RPMI8226 (cell line): ENCODE measurements around the gene CCDC85B.
"Not testable (repeated sequence)": the region's sequence is repeated elsewhere in the genome, so short reads cannot be mapped to it uniquely, and the experiment has no call there.

Source experiments
- DNase-seq: peaks from one replicate; pipeline ENCODE4 v3.0.0-alpha.2; 2015

The CCDC85B gene

GRCh38 chr11:65887723-65888162 lies 2.7 kb upstream of the CCDC85B start:
- peak; percentile 67 for DNase-seq

DNA sequence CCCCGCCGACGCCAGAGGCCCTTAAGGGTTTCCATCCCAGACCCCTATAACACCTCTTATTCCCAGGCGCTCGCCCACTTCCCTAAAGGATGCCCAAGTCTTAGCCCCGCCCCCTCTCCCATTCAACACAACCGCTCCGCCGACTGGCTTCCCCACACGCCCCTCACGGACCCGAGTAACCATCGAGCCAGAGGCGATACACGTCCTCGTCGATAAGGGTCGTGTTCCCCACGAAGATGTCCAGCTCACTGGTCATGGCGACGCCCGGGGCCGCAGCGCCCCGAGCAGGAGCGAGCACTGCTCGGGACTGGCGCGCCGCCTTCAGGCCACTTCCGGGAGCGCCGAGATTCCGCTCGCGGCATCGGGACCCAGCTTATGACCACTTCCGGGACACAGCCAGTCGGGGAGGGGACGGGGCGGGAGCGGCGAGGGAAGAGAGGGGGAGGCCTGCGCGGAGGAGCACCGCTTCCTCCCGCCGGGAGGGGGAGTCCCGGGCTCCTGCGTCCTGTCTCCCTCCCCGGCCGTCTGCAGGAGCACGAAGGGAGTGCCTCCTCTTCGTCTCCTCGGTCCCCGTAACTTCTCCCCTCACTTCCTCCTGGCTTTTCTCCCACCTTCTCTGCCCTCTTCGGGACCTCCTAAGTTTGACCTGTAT lies 2.2 kb upstream of the CCDC85B start, which contains the start of gene FIBP:
TSS of gene FIBP (minus strand) at position 309 of the 652 bp plus-strand sequence. CDS start at position 256, 53 bp downstream.
- DNase-seq = peak; percentile 100

- DNase-seq = peak; percentile 49
Observed at GRCh38 chr11:65891219-65892136, 1.0 kb downstream of the CCDC85B start.

GRCh38 chr11:65892137-65892540 lies 1.7 kb downstream of the CCDC85B start:
- DNase-seq = not testable (repeated sequence)

GRCh38 chr11:65892661-65893317 lies 2.3 kb downstream of the CCDC85B start:
- DNase-seq = no peak

- DNase-seq = no peak
Observed at GRCh38 chr11:65894034-65894591, 3.6 kb downstream of the CCDC85B start.

DNA sequence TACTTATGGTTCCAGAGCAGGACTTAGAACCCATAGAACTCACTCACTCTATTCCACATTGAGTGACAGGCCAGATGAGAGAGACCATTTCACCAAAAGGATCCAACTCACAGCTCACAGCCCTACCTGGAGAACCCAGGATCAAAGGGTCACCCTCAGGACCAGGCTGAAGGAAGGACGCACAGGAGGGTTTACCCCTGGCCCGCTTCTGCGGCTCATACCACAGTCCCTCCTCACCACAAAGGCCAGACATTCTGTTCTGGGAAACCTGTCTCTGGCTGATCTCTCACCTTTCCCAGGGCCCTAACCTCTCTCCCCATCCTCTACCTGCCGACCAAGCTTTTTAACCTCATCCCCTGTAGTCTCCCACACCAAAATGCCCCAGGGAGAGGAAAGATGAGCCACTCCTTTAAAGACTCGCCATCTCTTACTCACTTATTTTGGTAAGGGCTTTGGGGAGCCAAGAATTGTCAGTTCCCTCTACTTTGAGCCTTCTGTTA lies 5.1 kb downstream of the CCDC85B start:
- no peak for DNase-seq

- no peak for DNase-seq
Observed at GRCh38 chr11:65896034-65896999, 5.8 kb downstream of the CCDC85B start.

GRCh38 chr11:65897020-65897471 lies 6.6 kb downstream of the CCDC85B start:
- DNase-seq = no peak

GRCh38 chr11:65898656-65899355 lies 8.3 kb downstream of the CCDC85B start:
- peak; percentile 49 for DNase-seq

DNA sequence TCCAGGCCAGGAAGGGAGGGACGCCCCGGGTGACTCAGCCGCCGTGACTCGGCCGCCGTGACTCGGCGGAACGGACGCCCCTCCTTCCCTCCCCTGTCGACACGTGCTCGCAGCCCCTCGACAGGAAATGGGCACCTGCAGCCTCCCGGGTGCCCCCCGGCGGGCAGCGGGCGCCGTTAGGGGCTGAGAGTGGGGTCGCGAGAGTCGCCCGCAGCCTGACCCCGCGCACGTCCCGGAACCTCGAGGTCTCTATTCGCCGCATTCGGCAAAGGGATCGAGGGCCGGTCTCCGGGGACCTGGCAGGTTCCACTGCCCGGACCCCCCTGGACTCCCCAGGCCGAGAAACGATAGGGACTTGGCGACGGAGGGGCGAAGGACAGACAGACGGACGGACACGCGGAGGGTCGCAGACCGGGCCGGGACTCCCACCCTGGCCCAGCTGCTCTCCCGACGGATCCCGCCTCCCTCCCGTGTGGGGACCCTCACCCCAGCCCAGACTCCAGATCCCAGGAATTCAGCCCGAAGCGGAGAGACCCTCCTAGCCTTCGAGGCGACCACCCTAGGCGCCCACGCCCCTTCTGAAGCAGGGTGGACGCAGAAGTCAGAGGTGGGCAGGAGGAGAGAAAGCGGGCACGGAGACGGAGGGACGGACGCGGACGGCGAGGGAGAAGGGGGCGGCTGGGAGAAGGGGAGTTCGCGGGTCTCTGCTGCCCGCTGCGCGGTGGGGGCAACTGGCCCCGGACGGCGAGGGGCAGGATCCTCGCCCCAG lies 9.1 kb downstream of the CCDC85B start:
- no peak for DNase-seq

- peak; percentile 99 for DNase-seq
Observed at GRCh38 chr11:65900125-65900898, 9.8 kb downstream of the CCDC85B start, which contains the start of gene FOSL1. TSS of gene FOSL1 (minus strand) at chr11:65900388. CDS start at chr11:65900339, 49 bp downstream.

DNA sequence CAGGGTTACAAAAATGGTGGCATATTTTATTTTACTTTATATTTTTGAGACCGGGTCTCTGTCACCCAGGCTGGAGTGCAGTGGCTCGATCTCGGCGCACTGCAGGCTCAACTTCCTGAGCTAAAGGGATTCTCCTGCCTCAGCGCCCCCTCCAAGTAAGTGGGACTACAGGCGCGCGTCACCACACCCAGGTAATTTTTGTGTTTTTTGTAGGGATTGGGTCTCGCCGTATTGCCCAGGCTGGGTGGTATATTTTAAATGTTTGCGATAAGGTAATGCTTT lies 10.4 kb downstream of the CCDC85B start:
- DNase-seq = no peak

GRCh38 chr11:65903068-65903481 lies 12.6 kb downstream of the CCDC85B start:
- no peak for DNase-seq

DNA sequence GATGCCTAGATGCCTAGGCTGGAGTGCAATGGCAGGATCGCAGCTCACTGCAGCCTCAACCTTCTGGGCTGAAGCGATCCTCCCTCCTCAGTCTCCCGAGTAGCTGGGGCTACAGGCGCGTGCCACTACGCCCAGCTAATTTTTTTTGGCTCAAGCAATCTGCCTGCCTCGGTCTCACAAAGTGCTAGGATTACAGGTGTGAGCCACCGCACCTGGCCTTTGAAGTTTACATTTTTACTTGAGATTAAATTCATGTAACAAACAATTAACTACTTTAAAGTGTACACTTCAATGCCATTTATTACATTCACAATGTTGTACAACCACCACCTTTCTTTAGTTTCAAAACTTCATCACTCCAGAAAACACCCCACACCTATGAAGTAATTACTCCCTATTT lies 13.2 kb downstream of the CCDC85B start:
- no peak for DNase-seq

GRCh38 chr11:65906602-65907001 lies 16.1 kb downstream of the CCDC85B start:
- no peak for DNase-seq

DNA sequence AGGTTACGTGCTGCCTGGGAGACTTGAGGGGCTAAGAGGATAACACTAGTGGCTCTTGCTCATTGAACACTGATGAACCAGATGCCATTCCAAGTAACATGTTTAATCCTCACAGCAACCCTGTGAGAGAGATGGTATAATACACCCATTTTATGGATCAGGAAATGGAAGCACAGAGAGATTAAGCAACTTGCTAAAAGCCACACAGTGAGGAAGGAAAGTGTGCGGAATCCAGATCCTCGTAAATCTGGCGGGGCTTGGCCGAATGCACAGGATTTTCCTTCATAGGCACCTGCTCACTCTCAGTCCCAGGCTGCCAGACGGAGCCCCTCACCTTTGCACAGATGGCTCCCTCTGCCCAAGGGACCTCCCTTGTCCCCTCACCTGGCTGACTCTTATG lies 17.4 kb downstream of the CCDC85B start:
- no peak for DNase-seq

DNA sequence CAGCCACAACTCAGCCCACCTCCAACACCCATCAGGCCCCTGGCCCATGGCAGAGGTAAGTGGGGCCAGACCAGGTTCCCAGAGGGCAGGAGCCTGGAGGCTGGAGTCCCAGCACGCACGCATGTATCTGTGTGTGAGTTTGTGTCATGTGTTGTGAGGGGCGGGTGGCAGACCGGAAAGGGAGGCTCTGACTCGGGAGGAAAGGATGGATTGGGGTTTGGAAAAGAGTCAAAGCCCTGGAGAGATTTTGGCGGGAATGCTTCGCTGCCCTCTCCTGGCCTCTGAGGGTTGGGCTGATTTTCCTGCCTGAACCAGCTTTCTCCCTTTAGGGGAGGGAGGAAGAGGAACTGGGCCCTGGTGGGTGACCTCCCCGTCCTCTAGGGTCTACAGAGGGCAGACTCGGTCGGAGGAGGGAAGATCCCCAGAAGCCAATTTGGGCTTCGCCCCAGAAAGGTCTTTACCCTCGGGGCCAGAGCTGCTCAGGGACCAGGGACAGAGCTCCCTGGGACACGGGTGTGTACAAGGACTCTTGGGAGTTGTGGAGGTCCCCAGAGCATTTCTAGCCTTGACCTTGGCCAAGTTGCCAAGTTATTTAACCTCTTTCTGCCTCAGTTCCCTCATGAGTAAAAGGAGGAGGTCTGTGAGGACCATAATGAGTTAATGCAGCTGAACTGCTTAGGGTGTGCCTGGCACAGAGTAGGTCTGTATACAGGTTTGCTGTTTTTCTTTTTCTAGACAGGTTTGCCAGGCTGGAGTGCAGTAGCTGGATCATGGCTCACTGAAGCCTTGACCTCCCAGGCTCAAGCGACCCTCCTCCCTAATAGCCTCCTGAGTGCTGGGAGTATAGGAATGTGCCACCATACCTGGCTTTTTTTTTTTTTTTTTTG lies 21.5 kb downstream of the CCDC85B start:
- no peak for DNase-seq
